GM21786 (cell line): ENCODE results near the gene TMED4.
"Not testable (repeated sequence)": the region's sequence is repeated elsewhere in the genome, so short reads cannot be mapped to it uniquely, and the experiment has no call there.

Experiments
- ATAC-seq: cut with Tn5 transposase; IDR thresholded peaks from one replicate; pipeline ENCODE4 v1.9.1; 2021; ENCODE audit not compliant: unreplicated experiment

The TMED4 gene

GRCh38 chr7:44607141-44608068 lies 25.4 kb upstream of the TMED4 start:
- ATAC-seq, result no peak

GRCh38 chr7:44606341-44607140 lies 24.5 kb upstream of the TMED4 start, which contains the start of gene OGDH:
Gene OGDH (plus strand): TSS chr7:44606627. CDS start chr7:44624344, 17,717 bp downstream.
- ATAC-seq, result peak; percentile 95

DNA sequence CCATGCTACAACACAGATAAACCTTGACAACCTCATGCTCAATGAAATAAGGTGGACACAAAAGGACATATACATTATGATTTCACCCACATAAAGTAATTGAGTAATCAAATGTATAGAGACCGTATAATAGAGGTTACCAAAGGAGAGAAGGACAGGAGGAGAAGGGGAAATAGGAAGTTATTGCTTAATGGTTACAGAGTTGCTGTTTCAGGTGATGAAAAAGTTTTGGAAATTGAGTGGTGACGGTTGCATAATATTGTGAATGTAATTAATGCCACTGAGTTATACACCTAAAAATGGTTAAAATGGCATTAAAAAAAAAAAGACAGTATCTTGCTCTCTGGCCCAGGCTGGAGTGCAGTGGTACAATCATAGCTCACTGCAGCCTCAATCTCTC lies 22.9 kb upstream of the TMED4 start:
- ATAC-seq, result no peak

DNA sequence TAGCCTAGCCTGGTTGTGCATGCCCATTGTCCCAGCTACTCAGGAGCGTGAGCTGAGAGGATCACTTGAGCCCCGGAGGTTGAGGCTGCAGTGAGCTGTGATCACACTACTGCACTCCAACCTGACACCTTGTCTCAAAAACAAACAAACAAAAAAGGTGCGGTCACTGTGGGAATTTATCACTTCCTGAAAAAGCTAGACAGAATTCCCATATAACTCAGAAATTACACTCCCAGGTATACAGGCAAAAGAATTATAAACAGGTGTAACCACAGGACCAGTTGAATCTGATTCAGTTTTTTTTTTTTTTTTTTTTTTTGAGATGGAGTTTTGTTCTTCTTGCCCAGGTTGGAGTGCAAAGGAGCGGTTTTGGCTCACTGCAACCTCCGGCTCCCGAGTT lies 21.2 kb upstream of the TMED4 start:
- ATAC-seq, result no peak

GRCh38 chr7:44602576-44602910 lies 20.5 kb upstream of the TMED4 start:
- no peak for ATAC-seq

GRCh38 chr7:44599222-44599621 lies 17.2 kb upstream of the TMED4 start:
- ATAC-seq, result no peak

DNA sequence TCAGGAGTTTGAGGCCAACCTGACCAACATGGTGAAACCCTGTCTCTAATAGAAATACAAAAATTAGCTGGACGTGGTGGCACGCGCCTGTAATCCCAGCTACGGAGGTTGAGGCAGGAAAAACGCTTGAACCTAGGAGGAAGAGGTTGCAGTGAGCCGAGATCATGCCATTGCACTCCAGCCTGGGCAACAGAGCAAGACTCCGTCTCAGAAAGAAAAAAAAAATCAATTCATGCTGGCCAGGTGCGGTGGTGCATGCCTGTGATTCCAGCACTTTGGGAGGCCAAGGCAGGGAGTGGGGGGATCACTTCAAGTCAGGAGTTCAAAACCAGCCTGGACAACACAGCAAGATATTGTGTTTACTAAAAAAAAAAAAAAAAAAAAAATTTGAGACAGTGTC lies 15.2 kb upstream of the TMED4 start:
- ATAC-seq, result not testable (repeated sequence)

DNA sequence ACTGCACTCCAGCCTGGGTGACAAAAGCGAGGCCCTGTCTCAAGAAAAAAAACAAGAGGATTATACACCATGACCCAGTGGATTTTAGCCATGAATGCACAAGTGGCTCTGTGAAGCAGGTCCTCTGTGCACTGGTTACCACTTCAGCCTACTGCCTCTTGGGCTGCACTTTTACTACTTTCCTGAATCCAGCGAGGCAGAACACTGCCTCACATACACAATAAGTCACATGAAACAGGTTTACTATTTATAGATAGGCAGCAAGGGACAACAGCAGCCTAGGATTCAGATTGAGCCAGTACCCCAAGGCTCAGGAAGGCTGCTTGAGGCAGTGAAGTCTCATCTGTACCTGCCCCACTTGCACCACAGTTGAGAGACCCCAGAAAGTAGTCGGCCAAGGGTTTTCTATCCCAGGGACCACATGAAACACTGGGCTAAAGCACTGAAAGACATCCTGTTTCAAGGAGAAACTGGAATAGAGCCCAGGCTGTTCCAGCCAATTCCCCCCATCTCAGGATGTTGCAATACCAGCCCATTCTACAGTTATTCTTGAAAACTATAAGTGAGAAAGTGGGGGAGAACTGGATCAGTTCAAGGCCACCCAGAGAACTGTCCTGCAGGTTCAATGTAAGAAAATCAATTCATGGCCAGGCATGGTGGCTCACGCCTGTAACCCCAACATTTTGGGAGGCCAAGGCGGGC lies 14.1 kb upstream of the TMED4 start:
- ATAC-seq, result no peak

- no peak for ATAC-seq
Measured at GRCh38 chr7:44590910-44591309, 8.9 kb upstream of the TMED4 start.

GRCh38 chr7:44587843-44588711 lies 6.0 kb upstream of the TMED4 start:
- ATAC-seq, result no peak

DNA sequence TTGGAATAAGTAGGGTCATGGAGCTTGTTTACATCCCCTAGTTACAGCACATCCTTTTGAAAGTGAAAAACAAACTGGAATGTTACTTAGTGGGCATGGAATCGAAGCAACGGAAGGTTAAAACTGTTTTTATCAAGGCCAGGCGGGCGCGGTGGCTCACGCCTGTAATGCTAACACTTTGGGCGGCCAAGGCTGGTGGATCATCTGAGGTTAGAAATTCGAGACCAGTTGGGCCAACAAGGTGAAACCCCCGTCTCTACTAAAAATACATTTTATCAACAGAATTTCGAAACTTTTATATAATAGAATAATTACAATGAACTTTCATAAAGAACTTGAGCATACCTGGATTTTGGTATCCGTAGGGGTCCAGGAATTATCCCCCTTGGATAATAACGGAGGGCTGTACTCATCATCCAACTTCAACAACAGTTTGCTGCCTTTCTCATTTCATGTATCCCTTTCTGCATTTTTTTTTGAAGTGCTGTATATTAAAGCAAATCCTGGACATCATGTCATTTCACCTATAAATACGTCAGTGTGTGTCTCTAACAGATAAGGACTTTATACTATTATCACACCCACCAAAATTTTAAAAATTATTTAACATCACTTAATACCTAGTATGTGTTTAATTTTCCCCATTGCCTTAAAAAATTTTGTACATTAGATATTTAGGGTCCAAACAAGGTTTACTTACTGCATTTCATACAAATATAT lies 1.3 kb upstream of the TMED4 start:
- ATAC-seq, result no peak

GRCh38 chr7:44580945-44581878 lies 819 bp downstream of the TMED4 start:
- peak; percentile 26 for ATAC-seq

GRCh38 chr7:44576228-44576627 lies 5.8 kb downstream of the TMED4 start:
- ATAC-seq, result no peak

DNA sequence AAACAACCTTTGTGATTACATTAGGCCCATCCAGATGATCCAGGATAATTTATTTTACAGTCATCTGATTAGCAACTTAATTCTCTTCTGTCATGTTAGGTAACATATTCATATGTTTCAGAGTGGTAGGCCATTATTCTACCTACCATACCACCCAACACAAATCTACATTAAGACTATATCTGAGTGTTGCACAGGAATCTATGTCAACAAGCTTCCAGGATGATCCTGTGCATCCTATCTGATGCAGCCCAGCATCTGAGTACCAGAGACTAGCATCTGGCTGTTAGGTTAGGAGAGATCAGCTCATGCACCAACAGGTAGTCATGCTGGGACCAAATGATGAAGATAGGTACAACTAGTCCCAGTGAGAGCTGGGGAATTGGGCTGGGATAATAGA lies 7.0 kb downstream of the TMED4 start:
- no peak for ATAC-seq

DNA sequence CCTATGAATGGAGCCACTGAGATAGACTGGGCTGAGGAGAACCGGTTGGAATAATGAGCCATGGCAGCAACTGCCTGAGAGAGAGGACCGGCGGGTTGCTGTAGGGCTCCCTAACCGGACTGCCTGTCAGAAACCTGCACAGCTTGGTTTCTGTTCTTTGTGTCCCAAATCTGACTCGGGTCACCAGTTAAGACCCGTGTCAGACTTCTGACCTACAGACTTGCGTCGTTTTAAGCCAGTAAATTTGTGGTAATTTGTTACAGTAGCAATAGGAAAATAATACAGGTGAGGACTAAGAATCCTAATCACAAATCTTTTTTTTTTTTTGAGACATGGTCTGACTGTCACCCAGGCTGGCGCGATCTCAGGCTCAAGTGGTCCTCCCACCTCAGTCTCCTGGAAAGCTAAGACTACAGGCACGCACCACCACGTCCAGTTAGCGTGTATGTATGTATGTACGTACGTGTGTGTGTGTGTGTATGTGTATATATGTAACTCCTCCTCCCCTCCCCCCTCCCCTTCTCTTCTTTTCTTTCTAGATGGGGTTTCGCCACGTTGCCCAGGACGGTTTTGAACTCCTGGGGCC lies 7.7 kb downstream of the TMED4 start:
- no peak for ATAC-seq

GRCh38 chr7:44573464-44574286 lies 8.4 kb downstream of the TMED4 start, which contains the start of gene DDX56:
Gene DDX56 (minus strand): TSS chr7:44573908. CDS start chr7:44573895, 13 bp downstream.
- ATAC-seq, result peak; percentile 90

- no peak for ATAC-seq
Measured at GRCh38 chr7:44572771-44573170, 9.3 kb downstream of the TMED4 start.
